Measurements from ENCODE around the gene RPS13. TPM values are rescaled to one million over a fixed set of nuclear protein-coding genes. Genes with fewer than 3 reads are reported as not detected.
A peak's percentile ranks its signal among the peaks of the same experiment; 100 is the strongest.
"Not testable (repeated sequence)": the region's sequence is repeated elsewhere in the genome, so short reads cannot be mapped to it uniquely, and the experiment has no call there.

The RPS13 gene
- total and polyA plus RNA-seq, 4 donors: 237 to 638 (median 471) TPM

DNA sequence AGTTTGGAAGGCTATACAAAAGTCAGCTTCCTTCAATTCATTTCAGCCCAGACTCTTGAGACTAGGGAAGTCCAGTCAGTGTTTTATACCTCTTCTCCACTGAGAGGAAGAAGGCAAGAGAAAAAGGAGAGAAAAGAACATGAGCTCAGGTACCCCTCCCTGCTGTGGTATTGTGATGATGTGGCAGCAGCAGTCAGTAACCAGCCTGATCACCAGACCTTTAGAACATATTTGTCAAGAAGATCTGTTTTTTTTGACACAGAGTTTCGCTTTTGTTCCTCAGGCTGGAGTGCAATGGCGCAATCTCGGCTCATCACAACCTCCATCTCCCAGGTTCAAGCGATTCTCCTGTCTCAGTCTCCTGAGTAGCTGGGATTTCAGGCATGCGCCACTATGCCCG lies 21.2 kb upstream of the RPS13 start:
- Histone ChIP-seq H3K9ac (ENCODE audit: low read depth in 1 of 2, low read length in 2 of 2) (no peak overlapping the region), H3K36me3 (ENCODE audit: control insufficient read depth in 4 of 4, insufficient read depth in 3 of 4, low read depth in 1 of 4, low read length in 3 of 4) (peaks cover 7 to 32% (median 30%) of the 10 kb centered on the region in 4 donors), H3K4me1 (ENCODE audit: control insufficient read depth in 4 of 4, insufficient read depth in 4 of 4, low read length in 3 of 4) (no peaks in the 10 kb centered on the region), H3K9me3 (ENCODE audit: control insufficient read depth in 4 of 4, low read length in 3 of 4) (no peaks in the 10 kb centered on the region), H3K4me3 (ENCODE audit: low read depth in 1 of 3, low read length in 3 of 3) (no peak overlapping the region), H3K27ac (ENCODE audit: low read depth in 1 of 2, low read length in 2 of 2) (no peak overlapping the region), H3K27me3 (ENCODE audit: control insufficient read depth in 4 of 4, insufficient read depth in 4 of 4, low read length in 3 of 4) (no peaks in the 10 kb centered on the region)
- WGBS: 95% methylated on average over 6 of the region's 6 CpGs
- no peak for TF ChIP-seq JUND (IDR thresholded peaks at IDR 0.05)
- TF ChIP-seq FOXA1 (IDR thresholded peaks at IDR 0.05): no peak
- no peak for TF ChIP-seq FOXA2 (IDR thresholded peaks at IDR 0.05)
- TF ChIP-seq, protein P1, sequence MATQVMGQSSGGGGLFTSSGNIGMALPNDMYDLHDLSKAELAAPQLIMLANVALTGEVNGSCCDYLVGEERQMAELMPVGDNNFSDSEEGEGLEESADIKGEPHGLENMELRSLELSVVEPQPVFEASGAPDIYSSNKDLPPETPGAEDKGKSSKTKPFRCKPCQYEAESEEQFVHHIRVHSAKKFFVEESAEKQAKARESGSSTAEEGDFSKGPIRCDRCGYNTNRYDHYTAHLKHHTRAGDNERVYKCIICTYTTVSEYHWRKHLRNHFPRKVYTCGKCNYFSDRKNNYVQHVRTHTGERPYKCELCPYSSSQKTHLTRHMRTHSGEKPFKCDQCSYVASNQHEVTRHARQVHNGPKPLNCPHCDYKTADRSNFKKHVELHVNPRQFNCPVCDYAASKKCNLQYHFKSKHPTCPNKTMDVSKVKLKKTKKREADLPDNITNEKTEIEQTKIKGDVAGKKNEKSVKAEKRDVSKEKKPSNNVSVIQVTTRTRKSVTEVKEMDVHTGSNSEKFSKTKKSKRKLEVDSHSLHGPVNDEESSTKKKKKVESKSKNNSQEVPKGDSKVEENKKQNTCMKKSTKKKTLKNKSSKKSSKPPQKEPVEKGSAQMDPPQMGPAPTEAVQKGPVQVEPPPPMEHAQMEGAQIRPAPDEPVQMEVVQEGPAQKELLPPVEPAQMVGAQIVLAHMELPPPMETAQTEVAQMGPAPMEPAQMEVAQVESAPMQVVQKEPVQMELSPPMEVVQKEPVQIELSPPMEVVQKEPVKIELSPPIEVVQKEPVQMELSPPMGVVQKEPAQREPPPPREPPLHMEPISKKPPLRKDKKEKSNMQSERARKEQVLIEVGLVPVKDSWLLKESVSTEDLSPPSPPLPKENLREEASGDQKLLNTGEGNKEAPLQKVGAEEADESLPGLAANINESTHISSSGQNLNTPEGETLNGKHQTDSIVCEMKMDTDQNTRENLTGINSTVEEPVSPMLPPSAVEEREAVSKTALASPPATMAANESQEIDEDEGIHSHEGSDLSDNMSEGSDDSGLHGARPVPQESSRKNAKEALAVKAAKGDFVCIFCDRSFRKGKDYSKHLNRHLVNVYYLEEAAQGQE (IDR thresholded peaks at IDR 0.05): no peak
- TF ChIP-seq, protein P2, sequence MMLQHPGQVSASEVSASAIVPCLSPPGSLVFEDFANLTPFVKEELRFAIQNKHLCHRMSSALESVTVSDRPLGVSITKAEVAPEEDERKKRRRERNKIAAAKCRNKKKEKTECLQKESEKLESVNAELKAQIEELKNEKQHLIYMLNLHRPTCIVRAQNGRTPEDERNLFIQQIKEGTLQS (IDR thresholded peaks at IDR 0.05): no peak
- TF ChIP-seq RAD21 (IDR thresholded peaks at IDR 0.05): no peak
- TF ChIP-seq EGR1 (IDR thresholded peaks at IDR 0.05; ENCODE audit: low read depth in 2 of 2): no peak
- DNase-seq (ENCODE audit: low spot score): no peak

DNA sequence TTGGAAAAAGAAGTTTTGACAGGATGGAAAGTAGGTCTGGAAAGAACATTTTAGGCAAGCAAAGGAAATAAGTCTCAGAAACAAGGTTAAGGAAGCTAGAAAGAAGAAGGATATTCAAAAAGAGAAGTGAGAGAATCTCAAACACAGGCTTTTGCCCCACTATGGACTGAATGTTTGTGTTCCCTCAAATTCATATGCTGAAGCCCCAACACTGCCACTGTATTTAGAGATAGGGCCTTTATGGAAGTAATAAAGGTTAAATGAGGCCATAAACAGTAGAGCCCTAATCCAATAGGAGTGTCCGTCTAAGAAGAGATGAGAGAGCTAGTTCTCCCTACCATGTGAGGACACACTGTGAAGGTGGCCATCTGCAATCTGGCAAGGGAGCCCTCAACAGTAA lies 20.6 kb upstream of the RPS13 start:
- whole genome bisulfite sequencing: 80% methylated on average over 1 of the region's 1 CpG
- Histone ChIP-seq H3K9me3 (ENCODE audit: control insufficient read depth in 4 of 4, low read length in 3 of 4) (no peaks in the 10 kb centered on the region), H3K4me3 (ENCODE audit: low read depth in 1 of 3, low read length in 3 of 3) (no peak overlapping the region), H3K36me3 (ENCODE audit: control insufficient read depth in 4 of 4, insufficient read depth in 3 of 4, low read depth in 1 of 4, low read length in 3 of 4) (peaks cover 7 to 30% (median 27%) of the 10 kb centered on the region in 4 donors), H3K27me3 (ENCODE audit: control insufficient read depth in 4 of 4, insufficient read depth in 4 of 4, low read length in 3 of 4) (no peaks in the 10 kb centered on the region), H3K27ac (ENCODE audit: low read depth in 1 of 2, low read length in 2 of 2) (no peak overlapping the region), H3K9ac (ENCODE audit: low read depth in 1 of 2, low read length in 2 of 2) (no peak overlapping the region), H3K4me1 (ENCODE audit: control insufficient read depth in 4 of 4, insufficient read depth in 4 of 4, low read length in 3 of 4) (no peaks in the 10 kb centered on the region)
- TF ChIP-seq GABPA (IDR thresholded peaks at IDR 0.05 in 1 of 2, conservative IDR thresholded peaks at IDR 0.05 in 1 of 2) (no peak), RXRA (IDR thresholded peaks at IDR 0.05) (peak in 1 of 2 donors; percentile 5)
- DNase-seq (ENCODE audit: low spot score): no peak

DNA sequence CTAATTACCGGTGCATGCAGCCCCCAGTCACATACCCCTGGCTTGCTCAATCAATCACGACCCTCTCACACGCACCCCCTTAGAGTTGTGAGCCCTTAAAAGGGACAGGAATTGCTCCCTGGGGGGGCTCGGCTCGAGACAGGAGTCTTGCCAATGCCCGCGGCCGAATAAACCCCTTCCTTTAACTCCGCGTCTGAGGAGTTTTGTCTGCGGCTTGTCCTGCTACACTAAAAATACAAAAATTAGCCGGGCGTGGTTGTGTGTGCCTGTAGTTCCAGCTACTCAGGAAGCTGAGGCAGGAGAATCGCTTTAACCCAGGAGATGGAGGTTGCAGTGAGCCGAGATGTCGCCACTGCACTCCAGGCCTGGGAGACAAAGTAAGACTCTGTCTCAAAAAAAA lies 8.5 kb upstream of the RPS13 start:
- not testable (repeated sequence) for H3K4me1 ChIP-seq (ENCODE audit: control insufficient read depth in 4 of 4, insufficient read depth in 4 of 4, low read length in 3 of 4); H3K27me3 ChIP-seq (ENCODE audit: control insufficient read depth in 4 of 4, insufficient read depth in 4 of 4, low read length in 3 of 4); H3K4me3 ChIP-seq (ENCODE audit: low read depth in 1 of 3, low read length in 3 of 3); H3K27ac ChIP-seq (ENCODE audit: low read depth in 1 of 2, low read length in 2 of 2); H3K9ac ChIP-seq (ENCODE audit: low read depth in 1 of 2, low read length in 2 of 2); H3K9me3 ChIP-seq (ENCODE audit: control insufficient read depth in 4 of 4, low read length in 3 of 4); DNase-seq (ENCODE audit: low spot score)
- peaks cover 9 to 22% (median 19%) of the 10 kb centered on the region in 4 donors for H3K36me3 ChIP-seq (ENCODE audit: control insufficient read depth in 4 of 4, insufficient read depth in 3 of 4, low read depth in 1 of 4, low read length in 3 of 4)
- WGBS: 88% methylated on average over 16 of the region's 16 CpGs

DNA sequence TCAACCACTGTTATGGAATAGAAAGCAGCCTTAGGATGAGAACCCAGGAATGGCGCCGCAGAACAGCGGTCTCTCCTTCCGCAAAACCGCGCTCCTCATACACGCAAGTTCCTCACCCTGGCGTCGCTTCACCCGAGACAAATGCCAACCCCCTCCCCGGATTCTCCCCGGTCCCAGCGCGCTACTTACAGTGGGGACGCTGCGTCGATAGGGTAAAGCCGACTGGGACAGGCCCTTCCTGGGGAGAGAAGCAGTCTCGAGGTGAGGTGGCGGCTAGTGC lies 287 bp downstream of the RPS13 start:
- no peak for DNase-seq (ENCODE audit: low spot score)
- H3K9ac ChIP-seq (ENCODE audit: low read depth in 1 of 2, low read length in 2 of 2): peak overlapping the region; percentile 65 to 70
- H3K4me1 ChIP-seq (ENCODE audit: control insufficient read depth in 4 of 4, insufficient read depth in 4 of 4, low read length in 3 of 4): peaks cover 2 to 24% (median 15%) of the 10 kb centered on the region in 4 donors
- H3K27me3 ChIP-seq (ENCODE audit: control insufficient read depth in 4 of 4, insufficient read depth in 4 of 4, low read length in 3 of 4): no peaks in the 10 kb centered on the region
- H3K9me3 ChIP-seq (ENCODE audit: control insufficient read depth in 4 of 4, low read length in 3 of 4): no peaks in the 10 kb centered on the region
- H3K4me3 ChIP-seq (ENCODE audit: low read depth in 1 of 3, low read length in 3 of 3): peak overlapping the region; percentile 80 to 96 (median 82)
- under 1% methylated on average over 20 of the region's 20 CpGs for WGBS
- TF ChIP-seq, protein P3, sequence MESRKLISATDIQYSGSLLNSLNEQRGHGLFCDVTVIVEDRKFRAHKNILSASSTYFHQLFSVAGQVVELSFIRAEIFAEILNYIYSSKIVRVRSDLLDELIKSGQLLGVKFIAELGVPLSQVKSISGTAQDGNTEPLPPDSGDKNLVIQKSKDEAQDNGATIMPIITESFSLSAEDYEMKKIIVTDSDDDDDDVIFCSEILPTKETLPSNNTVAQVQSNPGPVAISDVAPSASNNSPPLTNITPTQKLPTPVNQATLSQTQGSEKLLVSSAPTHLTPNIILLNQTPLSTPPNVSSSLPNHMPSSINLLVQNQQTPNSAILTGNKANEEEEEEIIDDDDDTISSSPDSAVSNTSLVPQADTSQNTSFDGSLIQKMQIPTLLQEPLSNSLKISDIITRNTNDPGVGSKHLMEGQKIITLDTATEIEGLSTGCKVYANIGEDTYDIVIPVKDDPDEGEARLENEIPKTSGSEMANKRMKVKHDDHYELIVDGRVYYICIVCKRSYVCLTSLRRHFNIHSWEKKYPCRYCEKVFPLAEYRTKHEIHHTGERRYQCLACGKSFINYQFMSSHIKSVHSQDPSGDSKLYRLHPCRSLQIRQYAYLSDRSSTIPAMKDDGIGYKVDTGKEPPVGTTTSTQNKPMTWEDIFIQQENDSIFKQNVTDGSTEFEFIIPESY (IDR thresholded peaks at IDR 0.05): no peak
- TF ChIP-seq HNF4G (IDR thresholded peaks at IDR 0.05) (no peak), GABPA (IDR thresholded peaks at IDR 0.05 in 1 of 2, conservative IDR thresholded peaks at IDR 0.05 in 1 of 2) (no peak), HNF4A (conservative IDR thresholded peaks at IDR 0.05) (no peak)
- H3K36me3 ChIP-seq (ENCODE audit: control insufficient read depth in 4 of 4, insufficient read depth in 3 of 4, low read depth in 1 of 4, low read length in 3 of 4): peaks cover 2 to 28% (median 21%) of the 10 kb centered on the region in 4 donors
- peak overlapping the region; percentile 82 to 91 for H3K27ac ChIP-seq (ENCODE audit: low read depth in 1 of 2, low read length in 2 of 2)
